ENCODE data around the gene PTPRT.

The PTPRT gene

GRCh38 chr20:43096126-43096930, 93.4 kb downstream of the PTPRT start:
- DNase-seq: no peak

- no peak for DNase-seq
Measured at GRCh38 chr20:43095034-43095433, 94.7 kb downstream of the PTPRT start.

GRCh38 chr20:43092386-43093088, 97.2 kb downstream of the PTPRT start:
- DNase-seq: no peak

- DNase-seq: no peak
Measured at GRCh38 chr20:43068482-43068881, 121.2 kb downstream of the PTPRT start.

- DNase-seq: no peak
Measured at GRCh38 chr20:43066125-43066524, 123.6 kb downstream of the PTPRT start.

- no peak for DNase-seq
Measured at GRCh38 chr20:43065299-43065698, 124.4 kb downstream of the PTPRT start.

GRCh38 chr20:43058077-43058476, 131.6 kb downstream of the PTPRT start:
- DNase-seq: no peak

- no peak for DNase-seq
Measured at GRCh38 chr20:43057317-43057716, 132.4 kb downstream of the PTPRT start.

GRCh38 chr20:43055181-43055884, 134.4 kb downstream of the PTPRT start:
- no peak for DNase-seq

- no peak for DNase-seq
Measured at GRCh38 chr20:43052532-43052931, 137.2 kb downstream of the PTPRT start.

GRCh38 chr20:43046966-43047365, 142.7 kb downstream of the PTPRT start:
- peak; percentile 33 for DNase-seq

- no peak for DNase-seq
Measured at GRCh38 chr20:43043887-43044286, 145.8 kb downstream of the PTPRT start.

GRCh38 chr20:43040427-43040826, 149.3 kb downstream of the PTPRT start:
- no peak for DNase-seq

- no peak for DNase-seq
Measured at GRCh38 chr20:43037605-43038309, 151.9 kb downstream of the PTPRT start.

GRCh38 chr20:43034981-43035724, 154.6 kb downstream of the PTPRT start:
- DNase-seq: no peak

GRCh38 chr20:43032459-43032858, 157.2 kb downstream of the PTPRT start:
- no peak for DNase-seq

GRCh38 chr20:43029176-43029575, 160.5 kb downstream of the PTPRT start:
- no peak for DNase-seq

GRCh38 chr20:43028470-43028869, 161.2 kb downstream of the PTPRT start:
- no peak for DNase-seq

- DNase-seq: no peak
Measured at GRCh38 chr20:43023836-43024235, 165.9 kb downstream of the PTPRT start.

- no peak for DNase-seq
Measured at GRCh38 chr20:43022568-43022967, 167.1 kb downstream of the PTPRT start.

GRCh38 chr20:43022081-43022480, 167.6 kb downstream of the PTPRT start:
- no peak for DNase-seq
